HK-2 (cell line): Measurements from ENCODE around the gene RNF13.
"Not testable (repeated sequence)": the region's sequence is repeated elsewhere in the genome, so short reads cannot be mapped to it uniquely, and the experiment has no call there.

Experiments used
- DNase-seq: peaks from one replicate; pipeline ENCODE4 v3.0.0-alpha.2; 2018; ENCODE audit not compliant: unreplicated experiment

The RNF13 gene

GRCh38 chr3:149898771-149899170 lies 85.8 kb downstream of the RNF13 start:
- no peak for DNase-seq

GRCh38 chr3:149900322-149900721 lies 87.3 kb downstream of the RNF13 start:
- DNase-seq, result no peak

- DNase-seq, result no peak
Observed at GRCh38 chr3:149901770-149902169, 88.8 kb downstream of the RNF13 start.

GRCh38 chr3:149902498-149903139 lies 89.6 kb downstream of the RNF13 start:
- DNase-seq, result no peak

GRCh38 chr3:149906036-149906435 lies 93.0 kb downstream of the RNF13 start:
- no peak for DNase-seq

GRCh38 chr3:149908424-149908957 lies 95.5 kb downstream of the RNF13 start:
- no peak for DNase-seq

GRCh38 chr3:149909923-149910322 lies 96.9 kb downstream of the RNF13 start:
- DNase-seq, result no peak

- no peak for DNase-seq
Observed at GRCh38 chr3:149917124-149917667, 104.2 kb downstream of the RNF13 start.

- DNase-seq, result no peak
Observed at GRCh38 chr3:149919509-149919908, 106.5 kb downstream of the RNF13 start.

GRCh38 chr3:149920119-149920518 lies 107.1 kb downstream of the RNF13 start:
- no peak for DNase-seq

GRCh38 chr3:149933008-149933407 lies 120.0 kb downstream of the RNF13 start:
- no peak for DNase-seq

- no peak for DNase-seq
Observed at GRCh38 chr3:149933858-149934257, 120.8 kb downstream of the RNF13 start.

GRCh38 chr3:149934524-149934923 lies 121.5 kb downstream of the RNF13 start:
- DNase-seq, result no peak

- DNase-seq, result peak; percentile 46
Observed at GRCh38 chr3:149936812-149937230, 123.8 kb downstream of the RNF13 start.

- not testable (repeated sequence) for DNase-seq
Observed at GRCh38 chr3:149938392-149939055, 125.5 kb downstream of the RNF13 start.

GRCh38 chr3:149941186-149941585 lies 128.2 kb downstream of the RNF13 start:
- no peak for DNase-seq

GRCh38 chr3:149941946-149942345 lies 128.9 kb downstream of the RNF13 start:
- no peak for DNase-seq

- no peak for DNase-seq
Observed at GRCh38 chr3:149942409-149942808, 129.4 kb downstream of the RNF13 start.

GRCh38 chr3:149943966-149944365 lies 131.0 kb downstream of the RNF13 start:
- not testable (repeated sequence) for DNase-seq

- no peak for DNase-seq
Observed at GRCh38 chr3:149947231-149947630, 134.2 kb downstream of the RNF13 start.

GRCh38 chr3:149949181-149949580 lies 136.2 kb downstream of the RNF13 start:
- no peak for DNase-seq

GRCh38 chr3:149954812-149955211 lies 141.8 kb downstream of the RNF13 start:
- DNase-seq, result no peak

GRCh38 chr3:149955449-149955848 lies 142.4 kb downstream of the RNF13 start:
- DNase-seq, result no peak
